Hematopoietic multipotent progenitor cell treated with erythropoietin and hydrocortisone succinate and interleukin-3 and kit ligand, for 17 days (in vitro differentiated cells): ENCODE results near the gene OPALIN.

Experiments
- DNase-seq: peaks from one replicate; pipeline ENCODE4 v3.0.0-alpha.2; 2015; ENCODE audit warnings: low spot score

Gene OPALIN

GRCh38 chr10:96358851-96359540, at the start of gene OPALIN:
Gene OPALIN, minus strand, starts transcription at chr10:96359002. Its CDS starts 106 bp downstream, at chr10:96358896.
- DNase-seq, result no peak

- no peak for DNase-seq
These were observed 49.4 kb upstream of the OPALIN start for GRCh38 chr10:96408201-96408600.

- DNase-seq, result no peak
These were observed 48.8 kb upstream of the OPALIN start for GRCh38 chr10:96407560-96408069.

GRCh38 chr10:96406091-96406490, 47.3 kb upstream of the OPALIN start:
- no peak for DNase-seq

GRCh38 chr10:96402417-96403305, 43.9 kb upstream of the OPALIN start:
- DNase-seq, result no peak

GRCh38 chr10:96401036-96401435, 42.2 kb upstream of the OPALIN start:
- no peak for DNase-seq

- no peak for DNase-seq
These were observed 41.7 kb upstream of the OPALIN start for GRCh38 chr10:96400465-96400864.

GRCh38 chr10:96397902-96398301, 39.1 kb upstream of the OPALIN start:
- no peak for DNase-seq

- DNase-seq, result peak; percentile 47
These were observed 37.4 kb upstream of the OPALIN start for GRCh38 chr10:96395931-96396877.

GRCh38 chr10:96390460-96390864, 31.7 kb upstream of the OPALIN start:
- DNase-seq, result no peak

- no peak for DNase-seq
These were observed 31.0 kb upstream of the OPALIN start for GRCh38 chr10:96389785-96390184.

GRCh38 chr10:96387601-96388000, 28.8 kb upstream of the OPALIN start:
- no peak for DNase-seq

- DNase-seq, result no peak
These were observed 28.4 kb upstream of the OPALIN start for GRCh38 chr10:96387161-96387560.

- no peak for DNase-seq
These were observed 25.7 kb upstream of the OPALIN start for GRCh38 chr10:96384506-96384905.

GRCh38 chr10:96380821-96381220, 22.0 kb upstream of the OPALIN start:
- DNase-seq, result no peak

- DNase-seq, result no peak
These were observed 21.0 kb upstream of the OPALIN start for GRCh38 chr10:96379758-96380157.

- DNase-seq, result no peak
These were observed 19.9 kb upstream of the OPALIN start for GRCh38 chr10:96378741-96379140.

GRCh38 chr10:96377816-96378294, 19.1 kb upstream of the OPALIN start:
- DNase-seq, result no peak

GRCh38 chr10:96376483-96376882, 17.7 kb upstream of the OPALIN start:
- no peak for DNase-seq

- DNase-seq, result peak; percentile 71
These were observed 16.4 kb upstream of the OPALIN start for GRCh38 chr10:96374985-96375830.

- DNase-seq, result no peak
These were observed 15.8 kb upstream of the OPALIN start for GRCh38 chr10:96374639-96374984.
